H9 (cell line): ENCODE results near the gene IST1. TPM values are rescaled to one million over a fixed set of nuclear protein-coding genes. Genes with fewer than 3 reads are reported as not detected.

Source experiments
- DNase-seq: peaks from one replicate; pipeline ENCODE4 v3.0.0-alpha.2; 2017
- H2AFZ ChIP-seq: one replicate; pipeline ENCODE4 v1.6.1; 2013; ENCODE audit warnings: mild to moderate bottlenecking, low read length, control low read depth, moderate library complexity
- H2AK5ac ChIP-seq: 2 replicates; pipeline ENCODE4 v1.6.1; 2013; ENCODE audit warnings: low read length, control low read depth, mixed read lengths; ENCODE audit not compliant: insufficient read length
- H2BK120ac ChIP-seq: one replicate; pipeline ENCODE4 v1.6.1; 2013; ENCODE audit warnings: low read depth, mild to moderate bottlenecking, low read length, control low read depth, inconsistent platforms; ENCODE audit not compliant: poor library complexity, severe bottlenecking
- H2BK12ac ChIP-seq: 2 replicates; pipeline ENCODE4 v1.6.1; 2013; ENCODE audit warnings: low read length, control low read depth, mixed read lengths, low read depth; ENCODE audit not compliant: insufficient read length
- H2BK15ac ChIP-seq: 2 replicates; pipeline ENCODE4 v1.6.1; 2013; ENCODE audit warnings: low read depth, low read length, control low read depth
- H2BK20ac ChIP-seq: one replicate; pipeline ENCODE4 v1.6.1; 2013; ENCODE audit warnings: low read depth, mild to moderate bottlenecking, low read length, control low read depth, inconsistent platforms; ENCODE audit not compliant: poor library complexity, severe bottlenecking
- H2BK5ac ChIP-seq: 2 replicates; pipeline ENCODE4 v1.6.1; 2013; ENCODE audit warnings: low read length, control low read depth, mixed read lengths; ENCODE audit not compliant: insufficient read length
- H3K14ac ChIP-seq: 2 replicates; pipeline ENCODE4 v1.6.1; 2013; ENCODE audit warnings: low read length, control low read depth; ENCODE audit not compliant: insufficient read depth
- H3K18ac ChIP-seq: 2 replicates; pipeline ENCODE4 v1.6.1; 2013; ENCODE audit warnings: low read depth, mild to moderate bottlenecking, mixed read lengths, low read length, control low read depth; ENCODE audit not compliant: insufficient read length
- H3K23ac ChIP-seq: 2 replicates; pipeline ENCODE4 v1.6.1; 2013; ENCODE audit warnings: low read length, control low read depth, mixed read lengths, low read depth; ENCODE audit not compliant: insufficient read length
- H3K23me2 ChIP-seq: 2 replicates; pipeline ENCODE4 v1.6.1; 2013; ENCODE audit warnings: low read depth, mild to moderate bottlenecking, mixed read lengths, low read length, control low read depth; ENCODE audit not compliant: insufficient read length, poor library complexity, severe bottlenecking
- H3K27ac ChIP-seq: 2 replicates; pipeline ENCODE4 v1.5.1; 2013; ENCODE audit warnings: low read length, control low read depth, mixed read lengths, low read depth; ENCODE audit not compliant: insufficient read length
- H3K27me3 ChIP-seq: 2 replicates; pipeline ENCODE4 v1.6.1; 2013; ENCODE audit warnings: low read length, control low read depth, inconsistent platforms; ENCODE audit not compliant: insufficient read depth
- H3K4ac ChIP-seq: 2 replicates; pipeline ENCODE4 v1.6.1; 2013; ENCODE audit warnings: low read depth, mild to moderate bottlenecking, control low read depth, inconsistent platforms, low read length, moderate library complexity
- H3K4me1 ChIP-seq: 2 replicates; pipeline ENCODE4 v1.6.1; 2013; ENCODE audit warnings: low read length, control low read depth, inconsistent platforms; ENCODE audit not compliant: insufficient read depth
- H3K4me2 ChIP-seq: 2 replicates; pipeline ENCODE4 v1.6.1; 2013; ENCODE audit warnings: low read length, control low read depth, mixed read lengths; ENCODE audit not compliant: insufficient read length, insufficient read depth
- H3K56ac ChIP-seq: 2 replicates; pipeline ENCODE4 v1.6.1; 2013; ENCODE audit warnings: low read depth, mild to moderate bottlenecking, mixed read lengths, low read length, control low read depth; ENCODE audit not compliant: insufficient read length
- H3K79me1 ChIP-seq: 2 replicates; pipeline ENCODE4 v1.6.1; 2013; ENCODE audit warnings: low read depth, mild to moderate bottlenecking, moderate library complexity, low read length, control low read depth, inconsistent platforms; ENCODE audit not compliant: insufficient read depth, poor library complexity, severe bottlenecking
- H3K79me2 ChIP-seq: 2 replicates; pipeline ENCODE4 v1.6.1; 2013; ENCODE audit warnings: low read length, control low read depth, inconsistent platforms; ENCODE audit not compliant: insufficient read depth
- H3K9ac ChIP-seq: 2 replicates; pipeline ENCODE4 v1.6.1; 2013; ENCODE audit warnings: low read length, control low read depth, mixed read lengths; ENCODE audit not compliant: insufficient read length; ENCODE audit errors: extremely low read depth
- H3K9me3 ChIP-seq: one replicate; pipeline ENCODE4 v1.6.1; 2013; ENCODE audit warnings: low read depth, low read length, inconsistent platforms; ENCODE audit not compliant: control insufficient read depth
- H3T11ph ChIP-seq: one replicate; pipeline ENCODE4 v1.6.1; 2013; ENCODE audit warnings: mild to moderate bottlenecking, low read length, control low read depth, inconsistent platforms
- H4K20me1 ChIP-seq: one replicate; pipeline ENCODE4 v1.6.1; 2013; ENCODE audit not compliant: control insufficient read depth, insufficient read length, insufficient read depth
- H4K5ac ChIP-seq: 2 replicates; pipeline ENCODE4 v1.6.1; 2013; ENCODE audit warnings: low read depth, mild to moderate bottlenecking, mixed read lengths, low read length, control low read depth; ENCODE audit not compliant: insufficient read length
- H4K8ac ChIP-seq: replicated peaks from 2 replicates; pipeline ENCODE4 v1.6.1; 2013; ENCODE audit warnings: low read length, control low read depth, mixed read lengths, low read depth; ENCODE audit not compliant: insufficient read length
- H4K91ac ChIP-seq: 2 replicates; pipeline ENCODE4 v1.6.1; 2013; ENCODE audit warnings: low read depth, mild to moderate bottlenecking, moderate library complexity, mixed read lengths, low read length, control low read depth; ENCODE audit not compliant: insufficient read length
- H3K27ac Mint-ChIP-seq, 3 experiments: 2 replicates in 2 of 3; 3 replicates in 1 of 3; pipeline ENCODE4 v1.8.0; 2020 to 2021; ENCODE audit warnings: mixed read lengths in 3 of 3, mild to moderate bottlenecking in 1 of 3, moderate library complexity in 1 of 3
- H3K27me3 Mint-ChIP-seq: 2 replicates; pipeline ENCODE4 v1.8.0; 2021; ENCODE audit warnings: low read depth, mild to moderate bottlenecking, moderate library complexity, mixed read lengths
- H3K36me3 Mint-ChIP-seq, 3 experiments: 2 replicates in 2 of 3; 3 replicates in 1 of 3; pipeline ENCODE4 v1.8.0; 2020 to 2021; ENCODE audit warnings: low read depth in 3 of 3, mixed read lengths in 3 of 3; ENCODE audit not compliant: insufficient read depth in 1 of 3
- H3K4me1 Mint-ChIP-seq, 2 experiments: 2 replicates each; pipeline ENCODE4 v1.8.0; 2020; ENCODE audit warnings: mixed read lengths in 2 of 2
- H3K4me3 Mint-ChIP-seq, 2 experiments: 2 replicates in 1 of 2; 3 replicates in 1 of 2; pipeline ENCODE4 v1.8.0; 2020 to 2021; ENCODE audit warnings: mild to moderate bottlenecking in 2 of 2, mixed read lengths in 2 of 2, moderate library complexity in 1 of 2
- H3K9me3 Mint-ChIP-seq, 2 experiments: 2 replicates in 1 of 2; 3 replicates in 1 of 2; pipeline ENCODE4 v1.8.0; 2020; ENCODE audit warnings: mild to moderate bottlenecking in 2 of 2, mixed read lengths in 2 of 2, moderate library complexity in 1 of 2
- WGBS: extraction: QIAGEN DNeasy Blood & Tissue Kit; methylation state at CpG from one replicate; pipeline ENCODE4 v1.1.7; 2013; ENCODE audit warnings: missing lambda C conversion rate, low lambda C conversion rate, mixed read lengths; ENCODE audit not compliant: insufficient read length; ENCODE audit errors: extremely low coverage; 5-methylcytosine and 5-hydroxymethylcytosine counted together
- total RNA-seq: library from RNA; stranded (reverse); gene quantifications from 2 replicates; pipeline ENCODE4 v1.2.1, GENCODE V29; 2021
- TF ChIP-seq, protein P1 (sequence below): fragments of 200-600 bp; sonication (generic); conservative IDR thresholded peaks from 3 replicates; pipeline ENCODE4 v1.8.0; 2021; ENCODE audit warnings: antibody characterized with exemption, mild to moderate bottlenecking

Gene IST1
- total RNA-seq, 1 experiment from 2014 or later, result 263 TPM

DNA sequence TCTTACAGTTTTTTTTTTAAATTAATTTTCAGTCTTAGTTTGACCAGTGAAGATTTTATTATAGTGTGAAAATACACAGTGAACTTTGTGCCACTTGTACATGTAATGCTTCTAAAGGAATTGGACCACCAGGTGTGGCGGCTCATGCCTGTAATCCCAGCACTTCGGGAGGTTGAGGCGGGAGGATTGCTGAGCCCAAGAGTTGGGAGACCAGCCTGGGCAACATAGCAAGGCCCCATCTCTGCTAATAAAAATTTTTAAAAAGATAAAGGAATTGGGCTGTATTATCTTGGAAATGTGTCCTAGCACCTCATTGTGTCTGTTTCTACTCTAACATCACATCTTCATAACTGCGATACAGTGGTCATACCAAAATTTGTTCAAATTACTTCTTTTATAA, 3.8 kb downstream of the IST1 start:
- TF ChIP-seq, protein P1, sequence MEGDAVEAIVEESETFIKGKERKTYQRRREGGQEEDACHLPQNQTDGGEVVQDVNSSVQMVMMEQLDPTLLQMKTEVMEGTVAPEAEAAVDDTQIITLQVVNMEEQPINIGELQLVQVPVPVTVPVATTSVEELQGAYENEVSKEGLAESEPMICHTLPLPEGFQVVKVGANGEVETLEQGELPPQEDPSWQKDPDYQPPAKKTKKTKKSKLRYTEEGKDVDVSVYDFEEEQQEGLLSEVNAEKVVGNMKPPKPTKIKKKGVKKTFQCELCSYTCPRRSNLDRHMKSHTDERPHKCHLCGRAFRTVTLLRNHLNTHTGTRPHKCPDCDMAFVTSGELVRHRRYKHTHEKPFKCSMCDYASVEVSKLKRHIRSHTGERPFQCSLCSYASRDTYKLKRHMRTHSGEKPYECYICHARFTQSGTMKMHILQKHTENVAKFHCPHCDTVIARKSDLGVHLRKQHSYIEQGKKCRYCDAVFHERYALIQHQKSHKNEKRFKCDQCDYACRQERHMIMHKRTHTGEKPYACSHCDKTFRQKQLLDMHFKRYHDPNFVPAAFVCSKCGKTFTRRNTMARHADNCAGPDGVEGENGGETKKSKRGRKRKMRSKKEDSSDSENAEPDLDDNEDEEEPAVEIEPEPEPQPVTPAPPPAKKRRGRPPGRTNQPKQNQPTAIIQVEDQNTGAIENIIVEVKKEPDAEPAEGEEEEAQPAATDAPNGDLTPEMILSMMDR, result no peak
- peaks cover 6 to 14% of the 10 kb centered on the region in 2 experiments for H3K4me1 Mint-ChIP-seq
- Histone ChIP-seq H2BK12ac (no peak overlapping the region), H3K79me2 (peaks cover 50% of the 10 kb centered on the region), H3K9me3 (no peaks in the 10 kb centered on the region), H2BK120ac (no peak overlapping the region), H4K91ac (no peak overlapping the region), H2BK5ac (no peak overlapping the region), H3K23ac (no peak overlapping the region), H3T11ph (no peak overlapping the region), H2AFZ (no peak overlapping the region), H3K23me2 (peaks cover 7% of the 10 kb centered on the region), H3K56ac (no peak overlapping the region), H4K20me1 (no peaks in the 10 kb centered on the region), H3K27ac (no peak overlapping the region), H3K18ac (no peak overlapping the region), H3K27me3 (no peaks in the 10 kb centered on the region), H4K8ac (no peak overlapping the region), H3K9ac (no peak overlapping the region), H3K4me1 (no peaks in the 10 kb centered on the region), H2BK20ac (no peak overlapping the region), H3K4ac (no peak overlapping the region), H4K5ac (no peak overlapping the region), H2BK15ac (no peak overlapping the region), H3K14ac (no peak overlapping the region), H3K79me1 (no peaks in the 10 kb centered on the region), H3K4me2 (no peak overlapping the region), H2AK5ac (no peak overlapping the region)
- H3K4me3 Mint-ChIP-seq, result no peak overlapping the region
- no peak overlapping the region for H3K27ac Mint-ChIP-seq
- no peak for DNase-seq
- WGBS, result no CpG with 5 or more reads among the region's 4 CpGs
- no peaks in the 10 kb centered on the region; the same call in 1 of the 2 replicates for H3K27me3 Mint-ChIP-seq
- peaks cover 0 to 2% of the 10 kb centered on the region in 2 experiments; a peak in 1 of 5 replicates for H3K9me3 Mint-ChIP-seq
- peaks cover 15 to 32% (median 23%) of the 10 kb centered on the region in 3 experiments for H3K36me3 Mint-ChIP-seq
